ENCODE measurements around the gene AGA.

The AGA gene

GRCh38 chr4:177484613-177485021 is 42.4 kb upstream of the AGA start:
- DNase-seq (ENCODE audit: low read depth), result peak; percentile 88
- no peak for TF ChIP-seq CTCF (conservative IDR thresholded peaks at IDR 0.05; ENCODE audit: low read depth, low read length)
- no peak overlapping the region for H3K4me3 ChIP-seq (ENCODE audit: low read length)

DNA sequence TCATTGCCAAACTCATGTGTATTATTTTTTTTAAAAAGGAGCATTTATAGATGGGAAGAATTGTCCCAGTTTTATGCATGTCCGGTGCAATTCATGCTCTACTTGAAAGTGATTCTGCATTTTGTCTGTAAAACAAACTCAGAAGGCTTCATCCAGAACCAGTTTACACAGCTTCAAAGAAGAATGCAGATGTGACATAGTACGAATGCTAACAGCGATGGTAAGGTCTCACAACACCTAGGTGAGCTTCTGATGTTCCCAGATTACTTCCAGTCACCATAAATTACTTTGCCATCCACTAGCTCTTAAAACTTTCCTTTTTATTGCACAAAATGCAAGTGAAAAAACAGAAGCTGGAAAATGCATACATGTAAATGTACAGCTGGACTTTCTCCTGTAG is 41.5 kb upstream of the AGA start:
- no peak for TF ChIP-seq CTCF (conservative IDR thresholded peaks at IDR 0.05; ENCODE audit: low read depth, low read length)
- no peak for DNase-seq (ENCODE audit: low read depth)
- H3K4me3 ChIP-seq (ENCODE audit: low read length), result no peak overlapping the region

DNA sequence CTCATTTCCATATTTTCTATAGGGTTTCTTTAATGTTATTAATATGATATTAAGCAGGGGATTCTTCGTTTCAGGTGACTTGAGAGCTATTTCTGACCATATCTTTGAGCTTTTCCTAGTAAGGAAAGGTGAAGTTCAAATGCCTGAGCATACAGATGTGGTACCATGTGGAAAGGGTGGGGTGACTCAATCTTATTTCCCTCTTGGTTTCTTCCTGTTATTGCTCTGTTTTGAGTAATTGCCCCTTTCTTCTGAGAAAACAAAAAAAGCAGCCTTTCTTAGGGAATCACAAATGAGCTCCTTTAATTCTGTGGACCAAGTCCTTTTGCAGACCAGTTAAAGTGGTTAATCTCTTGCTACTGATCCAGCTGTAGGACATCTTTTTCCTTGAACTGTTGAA is 41.0 kb upstream of the AGA start:
- H3K4me3 ChIP-seq (ENCODE audit: low read length), result no peak overlapping the region
- no peak for TF ChIP-seq CTCF (conservative IDR thresholded peaks at IDR 0.05; ENCODE audit: low read depth, low read length)
- no peak for DNase-seq (ENCODE audit: low read depth)

DNA sequence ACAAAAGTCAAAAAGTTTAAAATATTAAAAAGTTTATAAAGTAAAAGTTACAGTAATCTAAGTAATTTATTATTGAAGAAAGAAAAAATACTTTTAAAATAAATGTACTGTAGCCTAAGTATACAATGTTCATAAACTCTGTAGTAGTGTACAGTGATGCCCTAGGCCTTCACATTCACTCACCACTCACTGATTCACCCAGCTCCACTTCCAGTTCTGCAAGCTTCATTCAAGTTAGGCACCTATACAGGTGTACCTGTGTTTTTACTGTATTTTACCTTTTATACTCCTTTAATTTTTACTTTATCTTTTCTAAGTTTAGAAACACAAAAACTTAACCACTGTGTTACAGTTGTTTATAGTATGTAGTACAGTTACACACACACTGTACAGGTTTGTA is 40.1 kb upstream of the AGA start:
- no peak overlapping the region for H3K4me3 ChIP-seq (ENCODE audit: low read length)
- no peak for TF ChIP-seq CTCF (conservative IDR thresholded peaks at IDR 0.05; ENCODE audit: low read depth, low read length)
- DNase-seq (ENCODE audit: low read depth), result no peak

DNA sequence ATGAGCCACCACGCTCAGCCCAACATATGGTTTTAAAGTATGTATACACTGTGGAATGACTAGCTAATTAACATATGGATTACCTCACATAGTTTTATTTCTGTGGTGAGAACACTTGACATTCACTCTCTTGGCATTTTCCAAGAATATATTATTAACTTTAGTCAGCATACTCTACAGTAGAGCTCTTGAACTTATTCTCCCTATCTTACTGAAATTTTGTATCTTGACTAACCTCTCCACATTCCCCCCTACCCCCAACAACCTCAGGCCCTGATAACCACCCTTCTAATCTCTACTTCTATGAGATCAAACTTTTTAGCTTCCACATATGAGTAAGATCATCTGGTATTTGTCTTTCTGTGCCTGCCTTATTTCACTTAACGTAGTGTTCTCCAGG is 38.6 kb upstream of the AGA start:
- DNase-seq (ENCODE audit: low read depth), result no peak
- no peak overlapping the region for H3K4me3 ChIP-seq (ENCODE audit: low read length)
- no peak for TF ChIP-seq CTCF (conservative IDR thresholded peaks at IDR 0.05; ENCODE audit: low read depth, low read length)

DNA sequence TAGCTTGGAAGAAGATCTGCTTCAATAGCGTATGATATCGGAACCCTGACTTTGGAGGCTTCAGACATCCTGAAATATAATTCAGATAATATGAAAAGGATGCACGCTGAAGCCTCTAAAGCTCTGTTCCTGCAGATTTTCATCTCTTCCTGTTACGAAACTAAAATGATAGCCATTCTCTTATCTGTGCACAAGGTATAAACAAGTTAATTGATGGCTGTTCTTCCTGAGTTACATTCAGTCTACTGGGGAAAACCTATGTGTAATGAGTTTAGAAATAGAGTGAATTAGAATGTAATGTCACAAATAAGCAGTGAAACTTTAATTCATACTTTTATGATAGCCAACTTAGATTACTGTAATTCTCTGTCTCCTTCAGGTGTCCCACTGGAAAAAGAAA is 36.8 kb upstream of the AGA start:
- TF ChIP-seq CTCF (conservative IDR thresholded peaks at IDR 0.05; ENCODE audit: low read depth, low read length), result no peak

GRCh38 chr4:177478496-177478895 is 36.3 kb upstream of the AGA start:
- H3K4me3 ChIP-seq (ENCODE audit: low read length), result no peak overlapping the region
- no peak for TF ChIP-seq CTCF (conservative IDR thresholded peaks at IDR 0.05; ENCODE audit: low read depth, low read length)
- DNase-seq (ENCODE audit: low read depth), result peak; percentile 51

More for the DNA sequence above, 36.8 kb upstream of the AGA start:
- no peak for DNase-seq (ENCODE audit: low read depth)
- no peak overlapping the region for H3K4me3 ChIP-seq (ENCODE audit: low read length)
